HL-60/S4 treated with phorbol 12-myristate 13-acetate at 8.2 ng/mL for 4 days and 3 days (cell line): Measurements from ENCODE around the gene GDF7.

Experiments
- in situ Hi-C: fragments of 300-500 bp; cut with MboI; formaldehyde crosslinking; loops from 2 replicates; pipeline ENCODE4 v1.15.0; 2022; ENCODE audit warnings: low sequenced_read_pairs

The GDF7 gene

DNA sequence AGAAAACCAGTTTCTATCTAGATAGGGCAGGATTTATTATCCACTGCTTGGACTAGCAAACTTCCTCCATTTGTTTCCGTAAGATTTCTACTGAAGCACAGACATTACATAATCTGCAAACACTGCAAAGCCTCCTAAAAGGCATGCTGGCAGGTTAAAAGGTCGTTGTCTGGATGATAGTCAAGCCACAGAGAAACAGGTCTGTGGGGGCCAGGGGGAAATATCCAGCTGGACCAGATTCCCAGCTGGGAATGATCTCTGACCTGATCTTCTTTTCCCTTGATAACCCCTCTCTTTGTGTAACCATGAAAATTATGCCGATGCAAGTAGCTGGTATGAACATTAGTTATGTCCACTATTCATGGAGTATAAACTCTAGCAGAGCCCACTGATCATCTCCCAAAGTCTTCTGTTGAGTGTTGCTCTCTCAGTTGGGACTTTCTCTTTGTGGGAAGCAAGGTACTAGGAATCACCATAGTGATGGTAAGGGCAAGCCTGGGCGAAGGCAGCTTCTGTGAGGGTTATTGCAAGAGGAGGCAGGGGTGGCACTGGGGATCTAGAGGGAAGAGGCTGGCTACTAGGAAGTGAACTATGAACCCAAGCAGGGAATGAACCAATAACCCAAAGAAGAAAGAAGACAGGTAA lies 61.3 kb downstream of the GDF7 start:
- in situ Hi-C loops = no loop called here
